PC-3 (cell line): ENCODE results near the gene PDE2A. TPM values are rescaled to one million over a fixed set of nuclear protein-coding genes. Genes with fewer than 3 reads are reported as not detected.

Experiments
- ATAC-seq: fragments of 200-7000 bp; cut with Tn5 transposase; 2 replicates; pipeline ENCODE4 v1.9.1; 2020; ENCODE audit warnings: mild to moderate bottlenecking, moderate library complexity
- BruUV-seq: library from RNA; stranded (reverse); fragments of 400-500 nt; replicated peaks from 2 replicates; lab custom pipeline; 2021; lab: Mats Ljungman, UMichigan
- CTCF ChIA-PET: fragments of 300-600 bp; sonication (Branson Sonifier 250); formaldehyde crosslinking; loops from one replicate; lab custom pipeline; 2022; ENCODE audit warnings: antibody characterized with exemption; lab: Charles Lee
- POLR2A ChIA-PET: fragments of 300-600 bp; sonication (Branson Sonifier 250); formaldehyde crosslinking; loops from one replicate; lab custom pipeline; 2022; ENCODE audit warnings: antibody characterized with exemption; ENCODE audit not compliant: unreplicated experiment; lab: Charles Lee
- DNase-seq: peaks from one replicate; pipeline ENCODE4 v3.0.0-alpha.2; 2015
- H2AFZ ChIP-seq: fragments of 300-600 bp; sonication (generic); 2 replicates; pipeline ENCODE4 v1.6.0; 2016; ENCODE audit warnings: antibody characterized with exemption, low read length
- H3F3A ChIP-seq: fragments of 300-600 bp; sonication (generic); one replicate; pipeline ENCODE4 v1.6.0; 2017; ENCODE audit warnings: antibody characterized with exemption, low read length, control low read depth, mild to moderate bottlenecking; ENCODE audit not compliant: unreplicated experiment
- H3K27ac ChIP-seq: fragments of 300-600 bp; sonication (generic); 2 replicates; pipeline ENCODE4 v1.5.1; 2016; ENCODE audit warnings: mild to moderate bottlenecking, low read length
- H3K27me3 ChIP-seq: fragments of 300-600 bp; sonication (generic); 2 replicates; pipeline ENCODE4 v1.6.1; 2016; ENCODE audit warnings: low read length, mixed read lengths
- H3K36me3 ChIP-seq: fragments of 300-600 bp; sonication (generic); 2 replicates; pipeline ENCODE4 v1.6.1; 2016; ENCODE audit warnings: low read depth, mixed run types, low read length, mixed read lengths
- H3K4me1 ChIP-seq: fragments of 300-600 bp; sonication (generic); 2 replicates; pipeline ENCODE4 v1.5.1; 2016; ENCODE audit warnings: low read length; ENCODE audit not compliant: insufficient read depth
- H3K4me2 ChIP-seq: fragments of 300-600 bp; sonication (generic); 2 replicates; pipeline ENCODE4 v1.6.0; 2016; ENCODE audit warnings: low read length
- H3K4me3 ChIP-seq: fragments of 300-600 bp; sonication (generic); 2 replicates; pipeline ENCODE4 v1.5.1; 2016; ENCODE audit warnings: mild to moderate bottlenecking, low read length, mixed read lengths
- H3K79me2 ChIP-seq: fragments of 300-600 bp; sonication (generic); 2 replicates; pipeline ENCODE4 v1.6.1; 2017; ENCODE audit warnings: low read length, mixed read lengths
- H3K9ac ChIP-seq: fragments of 300-600 bp; sonication (generic); 2 replicates; pipeline ENCODE4 v1.6.0; 2016; ENCODE audit warnings: mild to moderate bottlenecking, low read length
- H3K9me2 ChIP-seq: fragments of 300-600 bp; sonication (generic); replicated peaks from 2 replicates; pipeline ENCODE4 v1.6.1; 2016; ENCODE audit warnings: mixed run types, low read length, mixed read lengths
- H3K9me3 ChIP-seq: fragments of 300-600 bp; sonication (generic); 2 replicates; pipeline ENCODE4 v1.6.1; 2016; ENCODE audit warnings: low read length, mixed read lengths
- H4K20me1 ChIP-seq: fragments of 300-600 bp; sonication (generic); 2 replicates; pipeline ENCODE4 v1.6.1; 2016; ENCODE audit warnings: low read length, mixed read lengths
- EZH2 ChIP-seq: fragments of 300-600 bp; sonication (generic); IDR thresholded peaks from one replicate; pipeline ENCODE4 v1.6.1; 2017; ENCODE audit warnings: antibody characterized with exemption, mild to moderate bottlenecking, low read length; ENCODE audit not compliant: unreplicated experiment
- EZH2phosphoT487 ChIP-seq: fragments of 300-600 bp; sonication (generic); IDR thresholded peaks from 2 replicates; pipeline ENCODE4 v1.6.1; 2018; ENCODE audit warnings: mild to moderate bottlenecking, antibody characterized with exemption, low read length, borderline replicate concordance
- intact Hi-C: fragments of 100-400 bp; cut with micrococcal nuclease; formaldehyde crosslinking; loops from 2 replicates; pipeline ENCODE4 v1.9.0; 2023
- total RNA-seq: library from RNA; depleted of rRNA; stranded (reverse); fragments of >200 nt; gene quantifications from 2 replicates; pipeline ENCODE4 v1.2.3, GENCODE V29; 2014
- TF ChIP-seq, protein P1 (sequence below): fragments of 300-600 bp; sonication (generic); conservative IDR thresholded peaks from 2 replicates; pipeline ENCODE4 v1.5.1; 2017; ENCODE audit warnings: antibody characterized with exemption, low read depth, mild to moderate bottlenecking, low read length

Gene PDE2A
- total RNA-seq, 1 experiment from 2014 or later = 2.6 TPM

DNA sequence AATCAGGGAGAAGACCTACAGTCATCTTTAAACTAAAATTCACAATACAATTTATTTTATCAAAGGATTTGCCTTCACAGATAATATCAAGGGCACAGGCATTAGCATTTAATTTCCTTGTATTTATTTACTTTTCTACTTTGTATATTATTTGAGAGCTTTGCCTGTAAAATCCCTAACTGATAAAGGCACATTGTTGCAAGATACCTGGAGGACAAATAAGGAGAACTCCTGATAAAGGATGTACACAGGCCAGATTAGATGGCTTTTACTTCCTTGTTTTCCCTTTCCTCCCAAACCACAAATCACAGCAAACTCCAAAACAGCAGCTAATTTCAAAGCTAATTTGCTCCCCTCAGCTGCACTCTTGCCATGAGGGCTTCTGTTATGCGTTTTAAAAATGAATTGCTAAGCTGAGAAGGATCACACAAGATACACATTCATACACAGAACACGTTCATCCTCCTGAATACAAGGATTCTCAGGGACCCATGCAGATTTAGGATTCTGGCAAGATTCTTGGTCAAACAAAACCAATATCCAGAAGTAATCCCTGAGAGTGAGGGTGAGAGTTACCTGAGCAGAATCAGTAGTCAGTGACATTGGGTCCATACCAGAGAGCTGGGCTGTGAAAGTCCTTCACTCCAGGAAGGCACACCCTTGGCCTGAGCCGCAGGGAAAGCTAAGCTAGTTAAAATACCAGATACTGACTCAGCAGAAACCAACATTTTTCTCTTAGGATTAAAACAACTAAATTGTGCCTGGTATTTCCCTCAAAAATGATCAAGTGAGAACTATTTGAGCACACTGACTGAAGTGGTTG is 139.6 kb downstream of the PDE2A start:
- CTCF ChIA-PET = interaction anchor here (0.7 kb wide), 1 partner anchor 63 kb away, joined by 3 read pairs; no protein-coding TSS in a partner anchor
- no peaks in the 10 kb centered on the region for H3F3A ChIP-seq
- H3K9me2 ChIP-seq = no peaks in the 10 kb centered on the region
- peak; percentile 40 for DNase-seq
- H3K9me3 ChIP-seq = no peaks in the 10 kb centered on the region
- H2AFZ ChIP-seq = peak overlapping the region; percentile 18; the same call in 1 of the 2 replicates
- no peaks in the 10 kb centered on the region for H3K36me3 ChIP-seq
- no peaks in the 10 kb centered on the region for H4K20me1 ChIP-seq
- no peak overlapping the region for H3K4me2 ChIP-seq
- intact Hi-C loops = no loop called here
- no peak overlapping the region for H3K27ac ChIP-seq
- no peak overlapping the region for H3K9ac ChIP-seq
- peak; percentile 81 for ATAC-seq
- no TSS peak for BruUV-seq
- H3K4me3 ChIP-seq = no peak overlapping the region
- H3K79me2 ChIP-seq = no peaks in the 10 kb centered on the region
- H3K27me3 ChIP-seq = peaks cover 31% of the 10 kb centered on the region
- POLR2A ChIA-PET = no interaction called here
- peaks cover 8% of the 10 kb centered on the region for H3K4me1 ChIP-seq
- no peak for TF ChIP-seq EZH2phosphoT487
- no peak for TF ChIP-seq EZH2
- TF ChIP-seq, protein P1, sequence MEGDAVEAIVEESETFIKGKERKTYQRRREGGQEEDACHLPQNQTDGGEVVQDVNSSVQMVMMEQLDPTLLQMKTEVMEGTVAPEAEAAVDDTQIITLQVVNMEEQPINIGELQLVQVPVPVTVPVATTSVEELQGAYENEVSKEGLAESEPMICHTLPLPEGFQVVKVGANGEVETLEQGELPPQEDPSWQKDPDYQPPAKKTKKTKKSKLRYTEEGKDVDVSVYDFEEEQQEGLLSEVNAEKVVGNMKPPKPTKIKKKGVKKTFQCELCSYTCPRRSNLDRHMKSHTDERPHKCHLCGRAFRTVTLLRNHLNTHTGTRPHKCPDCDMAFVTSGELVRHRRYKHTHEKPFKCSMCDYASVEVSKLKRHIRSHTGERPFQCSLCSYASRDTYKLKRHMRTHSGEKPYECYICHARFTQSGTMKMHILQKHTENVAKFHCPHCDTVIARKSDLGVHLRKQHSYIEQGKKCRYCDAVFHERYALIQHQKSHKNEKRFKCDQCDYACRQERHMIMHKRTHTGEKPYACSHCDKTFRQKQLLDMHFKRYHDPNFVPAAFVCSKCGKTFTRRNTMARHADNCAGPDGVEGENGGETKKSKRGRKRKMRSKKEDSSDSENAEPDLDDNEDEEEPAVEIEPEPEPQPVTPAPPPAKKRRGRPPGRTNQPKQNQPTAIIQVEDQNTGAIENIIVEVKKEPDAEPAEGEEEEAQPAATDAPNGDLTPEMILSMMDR = no peak

DNA sequence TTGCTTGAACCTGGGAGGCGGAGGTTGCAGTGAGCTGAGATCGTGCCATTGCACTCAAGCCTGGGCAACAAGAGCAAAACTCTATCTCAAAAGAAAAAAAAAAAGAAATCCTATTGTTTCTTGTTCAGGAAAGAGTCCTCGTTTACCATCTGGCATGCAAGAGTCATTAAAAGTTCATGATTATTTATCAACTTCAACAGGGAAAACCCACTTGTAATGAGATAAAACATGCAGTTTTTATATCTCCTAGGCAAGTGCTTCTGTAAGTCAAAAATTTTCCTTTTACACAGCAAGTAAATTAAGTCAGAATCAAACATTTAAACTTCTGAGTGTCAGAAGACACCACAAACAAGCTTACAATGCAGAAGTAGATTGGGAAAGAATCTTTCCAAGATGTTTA is 145.2 kb downstream of the PDE2A start:
- Histone ChIP-seq H3K27ac (no peak overlapping the region), H3K4me2 (no peak overlapping the region), H3K27me3 (peaks cover 14% of the 10 kb centered on the region; the same call in 1 of the 2 replicates), H3K9me3 (no peaks in the 10 kb centered on the region), H3K36me3 (no peaks in the 10 kb centered on the region), H3F3A (no peaks in the 10 kb centered on the region), H3K79me2 (no peaks in the 10 kb centered on the region), H3K4me3 (no peak overlapping the region), H3K9ac (no peak overlapping the region), H3K9me2 (no peaks in the 10 kb centered on the region), H4K20me1 (no peaks in the 10 kb centered on the region), H2AFZ (no peak overlapping the region), H3K4me1 (no peaks in the 10 kb centered on the region)
- ATAC-seq (no peak), DNase-seq (no peak)
- CTCF ChIA-PET = no interaction called here
- no TSS peak for BruUV-seq
- POLR2A ChIA-PET = no interaction called here
- intact Hi-C loops = no loop called here
- no peak for TF ChIP-seq EZH2phosphoT487
- TF ChIP-seq, protein P1 = no peak
- TF ChIP-seq EZH2 = no peak

DNA sequence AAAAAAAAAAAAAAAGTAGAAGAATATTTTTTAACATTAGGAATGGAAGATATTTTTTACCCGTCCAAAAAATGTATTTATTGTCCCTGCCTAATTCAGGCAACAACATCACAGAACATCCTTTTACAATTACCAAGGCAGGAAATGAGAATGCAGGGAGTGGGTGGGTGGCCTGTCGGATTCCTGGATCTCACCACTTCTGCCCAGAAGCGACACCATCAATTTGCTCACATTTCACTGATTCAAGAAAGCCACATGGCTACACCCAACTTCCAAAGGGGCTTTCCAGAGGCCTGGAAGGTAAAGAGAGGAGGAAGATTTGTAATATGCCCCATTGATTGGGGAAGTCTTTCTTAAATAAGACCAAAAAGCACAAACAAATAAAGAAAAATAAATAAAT is 146.1 kb downstream of the PDE2A start:
- Histone ChIP-seq H3K27me3 (peaks cover 11% of the 10 kb centered on the region; the same call in 1 of the 2 replicates), H3K4me2 (no peak overlapping the region), H3F3A (no peaks in the 10 kb centered on the region), H3K9me2 (no peaks in the 10 kb centered on the region), H3K27ac (no peak overlapping the region), H4K20me1 (no peaks in the 10 kb centered on the region), H3K4me1 (no peaks in the 10 kb centered on the region), H3K9ac (no peak overlapping the region), H3K79me2 (no peaks in the 10 kb centered on the region), H3K4me3 (no peak overlapping the region), H2AFZ (no peak overlapping the region), H3K36me3 (no peaks in the 10 kb centered on the region), H3K9me3 (no peaks in the 10 kb centered on the region)
- no peak for ATAC-seq
- BruUV-seq = no TSS peak
- CTCF ChIA-PET = no interaction called here
- intact Hi-C loops = no loop called here
- TF ChIP-seq EZH2phosphoT487 (no peak), EZH2 (no peak)
- TF ChIP-seq, protein P1 = no peak
- DNase-seq = no peak
- POLR2A ChIA-PET = no interaction called here
